Activated CD4-positive, alpha-beta T cell treated with anti-CD3 and anti-CD28 coated beads, Interleukin-2, amount 50 U/mL, for 16 hours (primary cell): ENCODE data around the gene WDR11.

Experiments used
- DNase-seq: peaks from one replicate; pipeline ENCODE4 v3.0.0-alpha.2; 2020

The WDR11 gene

GRCh38 chr10:120945182-120945581, 94.0 kb downstream of the WDR11 start:
- no peak for DNase-seq

- DNase-seq, result no peak
Measured at GRCh38 chr10:120945801-120946302, 94.7 kb downstream of the WDR11 start.

GRCh38 chr10:120946497-120946896, 95.3 kb downstream of the WDR11 start:
- DNase-seq, result no peak

GRCh38 chr10:120948889-120949608, 97.9 kb downstream of the WDR11 start:
- peak; percentile 60 for DNase-seq

- no peak for DNase-seq
Measured at GRCh38 chr10:120949609-120950031, 98.5 kb downstream of the WDR11 start.

GRCh38 chr10:120950051-120950561, 98.9 kb downstream of the WDR11 start:
- DNase-seq, result no peak

- no peak for DNase-seq
Measured at GRCh38 chr10:120951288-120951687, 100.1 kb downstream of the WDR11 start.

- DNase-seq, result no peak
Measured at GRCh38 chr10:120953897-120954296, 102.7 kb downstream of the WDR11 start.
